Kidney glomerular epithelial cell (primary cell): ENCODE measurements around the gene EDC3.
"Not testable (repeated sequence)": the region's sequence is repeated elsewhere in the genome, so short reads cannot be mapped to it uniquely, and the experiment has no call there.

ENCODE experiments used
- DNase-seq: peaks from one replicate; lab custom pipeline; 2025; lab: John Stamatoyannopoulos, UW

Gene EDC3

GRCh38 chr15:74709892-74710291 lies 14.1 kb upstream of the EDC3 start:
- no peak for DNase-seq

DNA sequence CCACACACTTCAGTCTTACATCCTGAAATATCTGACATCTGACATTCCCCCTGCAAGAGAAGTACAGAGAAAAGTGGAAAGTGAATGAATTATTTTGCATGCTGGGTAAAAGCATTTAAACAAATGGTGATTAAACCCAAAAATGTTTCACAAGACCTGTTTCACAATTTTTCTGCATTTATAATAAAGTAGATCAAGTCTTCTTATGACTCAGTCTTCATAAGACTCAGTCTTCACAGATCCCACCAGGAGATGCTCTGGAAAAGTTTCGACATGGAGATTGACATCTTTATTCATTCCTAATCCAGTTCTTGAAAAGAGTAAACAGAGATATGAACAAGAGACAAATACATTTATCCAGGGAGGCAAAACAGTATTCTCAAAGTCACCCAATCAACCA lies 13.2 kb upstream of the EDC3 start:
- no peak for DNase-seq

DNA sequence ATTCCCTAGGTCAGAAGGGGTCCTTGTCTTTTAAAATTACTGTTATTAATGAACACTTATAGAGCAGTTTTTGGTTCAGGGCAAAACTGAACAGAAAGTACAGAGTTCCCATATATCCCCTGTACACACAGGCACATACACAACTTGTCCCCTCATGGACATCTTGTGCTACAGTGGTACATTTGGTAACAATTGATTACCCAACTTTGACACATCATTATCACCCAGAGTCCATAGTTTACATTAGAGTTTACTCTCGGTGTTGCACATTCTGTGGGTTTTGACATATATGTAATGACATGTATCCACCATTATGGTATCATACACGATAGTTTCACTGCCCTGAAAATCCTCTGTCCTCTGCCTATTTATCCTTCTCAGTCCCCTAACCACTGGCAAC lies 984 bp upstream of the EDC3 start:
- DNase-seq = no peak

- DNase-seq = no peak
These were observed 540 bp upstream of the EDC3 start for GRCh38 chr15:74696398-74696729.

- no peak for DNase-seq
These were observed 3.5 kb downstream of the EDC3 start for GRCh38 chr15:74692327-74692726.

DNA sequence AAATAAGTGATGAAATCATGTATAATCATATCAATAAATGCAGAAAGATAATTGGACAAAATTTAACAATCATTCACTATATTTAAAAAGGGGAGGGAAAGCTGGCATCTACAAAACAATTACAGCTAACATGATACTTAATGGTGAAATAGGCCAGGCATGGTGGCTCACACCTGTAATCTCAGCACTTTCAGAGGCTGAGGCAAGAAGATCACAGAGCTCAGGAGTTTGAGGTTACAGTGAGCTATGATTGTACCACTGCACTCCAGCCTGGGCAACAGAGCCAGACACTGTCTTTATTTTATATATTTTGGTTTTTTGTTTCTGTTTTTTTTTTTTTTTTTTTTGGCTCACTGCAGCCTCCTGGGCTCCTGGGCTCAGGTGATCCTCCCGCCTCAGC lies 12.1 kb downstream of the EDC3 start:
- DNase-seq = no peak

GRCh38 chr15:74682954-74683353 lies 12.9 kb downstream of the EDC3 start:
- DNase-seq = no peak

- DNase-seq = no peak
These were observed 15.4 kb downstream of the EDC3 start for GRCh38 chr15:74680456-74680855.

GRCh38 chr15:74676801-74677200 lies 19.0 kb downstream of the EDC3 start:
- no peak for DNase-seq

GRCh38 chr15:74674161-74674560 lies 21.7 kb downstream of the EDC3 start:
- no peak for DNase-seq

- no peak for DNase-seq
These were observed 26.2 kb downstream of the EDC3 start for GRCh38 chr15:74669627-74670026.

DNA sequence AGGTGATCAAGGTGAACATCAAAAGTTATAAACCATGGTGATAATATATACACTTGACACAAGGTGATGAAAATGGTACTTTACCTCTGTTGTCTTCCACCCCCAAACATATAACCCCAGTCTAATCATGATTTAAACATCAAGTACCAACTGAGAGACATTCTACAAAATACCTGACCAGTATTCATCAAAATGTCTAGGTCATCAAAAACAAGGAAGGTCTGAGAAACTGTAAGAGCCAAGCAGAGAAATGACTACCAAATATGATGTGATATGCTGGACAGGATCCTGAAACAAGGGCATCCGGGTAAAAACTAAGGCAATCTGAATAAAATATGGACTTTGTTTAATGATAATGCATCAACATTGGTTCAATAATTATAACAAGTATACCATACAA lies 27.8 kb downstream of the EDC3 start:
- no peak for DNase-seq

DNA sequence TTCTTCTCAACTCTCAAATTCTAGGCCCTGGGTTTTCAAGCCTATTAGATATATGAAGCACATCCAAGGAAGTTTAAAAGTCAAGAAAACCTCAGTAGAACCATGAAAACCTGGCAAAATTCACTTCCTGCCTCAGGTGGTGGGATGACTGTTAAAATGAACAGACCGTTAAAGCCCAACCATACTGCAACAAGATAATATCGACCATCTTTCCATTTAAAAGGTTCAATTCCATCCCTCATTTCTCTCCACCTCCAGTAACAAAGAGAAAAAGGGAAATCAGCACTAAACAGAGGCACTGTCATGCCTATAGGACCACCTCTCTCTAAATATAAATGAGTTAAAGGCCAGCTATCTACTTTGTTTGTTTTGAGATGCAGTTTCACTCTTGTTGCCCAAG lies 31.2 kb downstream of the EDC3 start:
- no peak for DNase-seq

DNA sequence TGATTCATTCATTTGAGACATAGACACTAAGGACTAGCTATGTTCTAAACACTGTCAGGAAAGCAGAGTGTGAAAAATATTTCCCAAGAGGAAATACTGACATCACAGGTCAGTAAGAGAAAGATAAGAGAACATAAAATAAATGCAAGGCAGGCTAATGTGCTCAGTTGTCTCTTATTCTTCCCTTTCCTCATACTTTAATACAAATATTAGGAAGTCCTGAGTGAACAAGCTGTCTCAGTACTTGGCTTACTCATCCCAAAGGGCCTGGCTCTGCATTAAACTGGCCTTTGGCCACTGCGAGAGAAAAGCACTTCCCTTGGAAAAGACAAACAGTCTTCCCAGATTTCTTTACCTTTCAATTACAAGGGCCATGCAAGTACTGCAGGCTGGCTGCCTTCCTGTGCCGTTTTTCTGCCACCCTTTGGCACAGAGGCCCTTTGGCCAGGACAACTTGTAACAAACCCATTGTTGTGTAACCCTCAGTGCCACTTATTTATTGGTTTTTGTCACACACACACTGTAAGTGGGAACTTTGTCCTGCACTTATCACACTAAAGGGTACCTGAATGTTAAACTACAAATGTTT lies 31.7 kb downstream of the EDC3 start:
- DNase-seq = no peak

DNA sequence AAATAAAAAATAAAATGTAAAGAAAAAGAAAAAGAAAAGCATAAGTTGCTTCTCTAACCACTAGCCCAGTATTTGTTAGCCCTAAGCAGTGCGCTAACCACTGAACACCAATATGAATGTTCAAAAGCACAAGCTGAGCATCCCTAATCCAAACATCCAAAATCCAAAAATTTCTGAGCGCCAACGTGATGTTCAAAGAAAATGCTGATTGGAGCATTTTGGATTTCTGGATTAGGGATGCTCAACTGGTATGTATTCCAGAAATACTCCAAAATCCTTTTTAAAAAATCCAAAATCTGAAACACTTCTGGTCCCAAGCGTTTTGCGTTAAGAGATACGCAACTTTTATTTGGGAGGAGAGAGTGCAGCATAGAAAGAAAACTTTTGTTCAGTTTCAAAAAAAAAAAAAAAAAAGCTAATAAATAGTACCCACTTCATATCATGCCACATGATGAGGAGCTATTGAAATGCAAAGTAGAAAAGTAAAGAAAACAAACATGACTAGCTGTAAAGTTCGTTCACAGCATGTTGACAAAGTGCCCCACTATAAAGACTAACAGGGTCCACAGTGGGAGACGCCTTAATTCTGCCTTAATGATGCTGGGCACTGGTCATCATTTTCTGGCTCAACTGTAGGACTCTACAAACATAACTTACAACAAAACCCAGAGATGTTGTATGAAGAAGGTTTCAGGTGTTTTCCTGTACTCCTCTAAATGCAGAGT lies 32.4 kb downstream of the EDC3 start:
- DNase-seq = no peak

- DNase-seq = no peak
These were observed 33.6 kb downstream of the EDC3 start for GRCh38 chr15:74662064-74662860.

- DNase-seq = not testable (repeated sequence)
These were observed 34.5 kb downstream of the EDC3 start for GRCh38 chr15:74661280-74661679.

GRCh38 chr15:74657846-74658245 lies 38.0 kb downstream of the EDC3 start:
- DNase-seq = no peak

GRCh38 chr15:74656935-74657535 lies 38.8 kb downstream of the EDC3 start:
- DNase-seq = no peak

DNA sequence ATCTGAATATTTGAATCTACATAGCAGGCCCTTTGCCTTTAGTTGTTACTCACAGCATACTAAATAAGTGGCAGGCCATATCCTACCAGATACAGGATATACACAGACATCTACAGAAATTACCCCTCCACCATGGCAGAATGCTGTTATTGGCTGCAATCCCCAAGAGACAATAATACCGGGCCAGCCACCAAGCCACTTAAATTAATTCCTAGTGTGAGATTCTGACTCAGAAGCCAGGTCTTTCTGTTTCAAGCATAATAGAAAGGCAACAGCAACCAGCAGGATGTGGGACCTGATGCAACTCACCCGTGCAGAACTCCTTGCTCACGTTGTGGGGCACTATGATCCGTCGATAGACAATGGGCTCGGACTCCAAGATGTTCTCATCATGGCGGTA lies 40.4 kb downstream of the EDC3 start:
- DNase-seq = no peak

- peak; percentile 84 for DNase-seq
These were observed 42.3 kb downstream of the EDC3 start for GRCh38 chr15:74653426-74654102.

DNA sequence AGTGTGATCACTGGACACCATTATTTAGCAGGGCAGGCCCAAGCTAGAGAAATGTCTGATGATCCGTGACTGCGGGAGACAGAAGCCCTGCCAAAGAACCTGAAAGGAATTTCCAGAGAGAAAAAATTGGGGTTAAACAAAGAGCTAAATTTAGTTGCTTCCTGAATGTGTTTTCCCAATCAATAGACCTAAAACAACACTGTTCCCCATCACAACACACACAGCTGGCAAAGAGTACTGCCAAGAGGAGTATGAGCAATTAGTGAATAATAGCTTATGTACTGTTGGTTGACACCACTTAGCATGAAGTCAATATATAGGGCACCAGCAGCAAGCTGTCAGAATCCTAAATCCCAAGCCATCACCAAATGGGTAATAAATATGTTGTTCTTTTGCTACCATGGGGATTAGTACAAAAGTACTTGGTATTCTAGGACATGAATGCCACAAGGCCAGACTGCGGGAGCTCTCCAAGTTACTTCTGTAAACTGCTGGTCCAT lies 44.5 kb downstream of the EDC3 start:
- peak; percentile 82 for DNase-seq
